HG03520 (cell line): ENCODE measurements around the gene FAM180A.
"Not testable (repeated sequence)": the region's sequence is repeated elsewhere in the genome, so short reads cannot be mapped to it uniquely, and the experiment has no call there.

Experiments
- ATAC-seq: cut with Tn5 transposase; IDR thresholded peaks from one replicate; pipeline ENCODE4 v1.9.1; 2021; ENCODE audit warnings: mild to moderate bottlenecking, moderate library complexity; ENCODE audit not compliant: unreplicated experiment

FAM180A gene

DNA sequence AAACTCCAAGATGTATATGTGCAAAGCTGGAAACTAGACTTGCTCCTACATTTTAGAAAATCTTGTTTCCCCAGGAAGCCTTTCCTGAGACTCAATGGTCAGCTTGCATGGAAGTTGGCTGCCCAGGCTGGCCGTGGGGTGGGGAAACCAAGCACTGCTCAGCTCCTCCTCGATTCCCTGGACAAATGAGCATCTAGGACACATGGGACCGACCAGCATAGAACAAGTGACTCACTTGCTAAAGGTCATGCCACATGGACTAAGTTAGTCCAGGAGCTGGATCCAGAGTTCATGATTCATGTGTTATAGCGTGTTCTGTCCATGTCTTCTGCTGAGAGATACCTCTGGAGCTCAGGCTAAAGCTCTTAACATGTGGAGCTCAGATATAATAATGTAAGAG is 6.2 kb downstream of the FAM180A start:
- no peak for ATAC-seq

GRCh38 chr7:135741905-135742304 is 6.7 kb downstream of the FAM180A start:
- no peak for ATAC-seq

GRCh38 chr7:135740889-135741288 is 7.7 kb downstream of the FAM180A start:
- no peak for ATAC-seq

GRCh38 chr7:135737306-135737647 is 11.3 kb downstream of the FAM180A start:
- ATAC-seq, result not testable (repeated sequence)

DNA sequence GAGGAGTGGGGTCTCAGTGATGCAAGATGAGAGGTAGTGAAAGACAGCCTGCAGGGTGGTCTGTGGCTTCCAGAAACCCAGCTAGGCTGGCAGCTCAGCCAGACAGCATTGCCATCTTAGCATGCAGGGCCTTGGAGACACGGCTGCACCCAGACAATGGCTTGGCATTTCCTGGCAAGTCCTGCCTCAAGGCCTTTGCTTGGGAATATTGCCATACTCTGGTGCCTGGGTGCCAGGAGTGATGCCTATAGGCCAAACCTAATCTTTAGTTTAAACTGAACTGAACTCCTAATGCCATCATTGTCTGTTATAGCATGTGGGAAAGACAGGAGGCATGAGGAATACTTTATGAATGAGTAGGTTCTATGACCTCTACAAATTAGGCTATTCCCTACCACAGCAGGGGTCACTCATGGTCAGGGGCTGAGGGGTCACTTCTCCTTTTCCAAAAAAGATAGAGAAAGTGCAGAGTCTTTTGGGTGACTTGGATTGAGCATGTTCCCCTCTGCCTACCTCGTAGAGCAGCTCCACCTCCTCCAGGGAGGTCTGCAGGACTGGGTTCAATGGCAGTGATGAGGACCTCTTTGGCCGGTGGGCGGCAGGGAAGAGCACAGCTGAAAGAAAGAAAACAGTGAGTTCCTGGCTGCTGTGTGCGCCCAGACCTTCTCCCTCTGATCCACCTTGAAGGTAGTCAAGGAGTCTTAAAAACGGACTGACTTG is 11.9 kb downstream of the FAM180A start:
- no peak for ATAC-seq

- ATAC-seq, result no peak
Observed at GRCh38 chr7:135734343-135734689, 14.3 kb downstream of the FAM180A start.

DNA sequence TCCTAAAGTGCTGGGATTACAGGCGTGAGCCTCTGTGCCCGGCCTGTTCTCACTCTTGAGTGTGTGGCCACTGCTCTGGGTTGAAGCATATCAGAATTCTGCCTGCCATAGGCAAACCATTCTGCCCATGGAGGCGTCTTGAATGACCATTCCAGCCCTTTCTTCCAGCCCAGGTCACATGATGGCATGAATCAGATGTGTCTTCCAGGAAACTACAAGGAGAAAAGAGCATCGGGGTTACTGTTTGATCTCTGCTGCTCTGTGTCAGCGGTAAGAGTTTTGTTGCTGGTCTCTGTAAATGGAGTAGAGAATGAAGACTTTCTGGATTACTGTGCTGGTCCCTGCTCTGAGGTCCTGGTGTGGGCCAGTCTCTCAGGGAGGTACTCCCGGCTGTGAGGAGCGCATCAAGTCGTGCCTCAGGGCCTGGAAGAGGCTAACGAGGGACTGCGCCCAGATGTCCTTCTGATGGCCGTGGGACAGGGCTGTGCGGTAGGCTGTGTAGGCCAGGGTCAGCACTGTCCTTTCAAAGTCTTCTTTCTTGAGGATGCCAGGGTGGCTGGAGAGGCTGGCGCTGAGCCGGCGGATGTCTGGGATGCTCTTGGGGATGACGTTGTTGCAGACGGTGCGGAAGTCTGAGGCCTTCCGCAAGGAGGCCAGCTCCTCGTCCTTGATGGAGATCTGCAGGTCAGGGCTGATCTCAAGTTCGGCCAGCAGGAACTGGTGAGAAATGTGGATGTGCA is 14.8 kb downstream of the FAM180A start:
- no peak for ATAC-seq

- ATAC-seq, result no peak
Observed at GRCh38 chr7:135731131-135731530, 17.5 kb downstream of the FAM180A start.

GRCh38 chr7:135729230-135729629 is 19.4 kb downstream of the FAM180A start:
- no peak for ATAC-seq

- no peak for ATAC-seq
Observed at GRCh38 chr7:135728136-135728669, 20.4 kb downstream of the FAM180A start, which contains the start of gene SLC13A4. TSS of gene SLC13A4 (minus strand) at chr7:135728186. CDS start at chr7:135727496, 690 bp downstream.

GRCh38 chr7:135726911-135727673 is 21.5 kb downstream of the FAM180A start:
- ATAC-seq, result no peak

DNA sequence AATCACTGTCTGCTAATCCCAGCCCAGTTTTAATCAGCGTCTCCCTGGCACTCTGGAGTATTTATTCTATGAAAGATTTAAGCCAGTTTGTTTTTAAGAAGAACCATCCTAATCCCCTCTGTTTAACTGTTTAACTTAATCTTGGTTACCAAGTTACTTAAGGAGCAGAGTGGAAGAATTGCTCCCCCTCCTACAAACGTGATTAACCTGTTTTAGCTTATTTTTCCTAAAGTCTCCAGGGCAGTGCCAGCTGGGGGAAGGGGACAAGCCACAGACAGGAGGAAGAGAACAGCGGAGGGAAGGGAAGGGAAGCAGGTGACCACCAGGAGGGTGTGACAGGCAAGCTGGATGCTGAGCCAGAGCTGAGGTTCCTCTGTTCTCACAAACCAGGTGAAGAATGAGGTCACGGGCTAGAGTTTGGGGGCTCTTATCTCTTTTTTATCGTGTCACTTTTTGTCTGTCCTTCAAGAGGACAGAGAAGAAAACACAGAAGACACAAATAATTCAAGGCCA is 22.3 kb downstream of the FAM180A start:
- no peak for ATAC-seq

DNA sequence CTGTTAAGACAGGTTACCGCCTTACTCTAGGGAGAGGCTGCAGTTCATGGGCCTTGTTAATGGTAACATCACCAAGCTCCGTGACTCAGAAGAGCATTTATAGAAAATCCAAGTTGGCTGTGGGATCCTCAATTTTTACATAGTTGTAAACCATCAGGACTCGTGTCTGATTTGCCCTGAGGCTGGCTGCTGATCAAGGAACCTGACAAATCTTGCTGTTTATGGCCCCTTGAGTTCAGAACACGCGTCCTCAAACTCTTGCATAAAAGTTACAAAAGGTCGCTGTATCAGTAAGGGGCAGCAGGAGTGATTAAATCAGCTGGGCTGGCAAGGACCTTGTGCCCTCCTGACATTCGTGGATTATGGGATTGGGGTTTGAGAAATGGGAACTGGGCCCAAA is 25.2 kb downstream of the FAM180A start:
- no peak for ATAC-seq

DNA sequence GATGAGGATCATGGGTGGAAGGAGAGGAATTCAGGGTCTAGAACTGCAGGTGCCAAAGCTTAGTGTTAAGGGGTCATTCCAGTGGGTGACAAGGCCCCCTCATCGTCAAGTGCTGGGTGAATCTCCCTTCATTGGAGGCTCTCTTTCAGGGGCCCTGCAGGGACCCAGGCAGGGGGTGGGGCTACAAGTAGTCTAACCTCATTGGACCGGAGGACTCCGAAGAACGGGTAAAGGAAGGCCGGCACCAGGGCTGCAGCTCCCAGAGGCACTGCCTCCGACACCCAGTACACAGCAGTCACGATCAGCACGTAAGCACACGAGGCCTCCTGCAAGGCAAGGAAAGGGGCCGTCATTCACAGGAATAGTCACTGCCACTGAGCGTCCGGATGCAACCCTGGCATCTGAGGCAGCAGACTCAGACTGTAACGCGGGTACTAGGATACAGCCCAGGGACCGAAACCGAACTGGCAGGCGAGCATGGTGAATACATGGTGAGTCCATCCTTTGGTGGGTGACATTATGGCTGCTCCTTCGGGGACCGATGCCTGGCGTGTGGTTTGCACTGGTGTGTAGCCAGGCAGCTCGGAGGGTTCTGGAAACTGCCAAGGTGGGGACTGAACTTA is 27.3 kb downstream of the FAM180A start:
- no peak for ATAC-seq

DNA sequence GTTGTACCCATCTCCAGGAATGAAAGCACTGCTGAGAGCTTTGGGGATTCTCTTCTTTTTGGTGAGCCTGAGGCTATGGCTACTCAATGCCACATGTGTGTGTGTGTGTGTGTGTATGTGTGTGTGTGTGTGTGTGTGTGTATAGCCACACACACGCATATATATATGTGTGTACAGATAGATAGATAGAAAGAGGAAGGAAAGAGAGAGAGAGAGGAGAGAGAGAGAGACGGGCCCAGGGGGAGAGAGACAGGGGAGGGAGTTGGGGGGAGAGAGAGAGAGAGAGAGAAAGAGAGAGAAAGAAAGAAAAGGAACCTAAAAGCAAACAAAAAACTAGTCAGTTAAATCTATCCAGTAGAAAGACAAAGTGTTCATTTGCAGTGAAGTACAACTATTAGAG is 28.9 kb downstream of the FAM180A start:
- no peak for ATAC-seq

DNA sequence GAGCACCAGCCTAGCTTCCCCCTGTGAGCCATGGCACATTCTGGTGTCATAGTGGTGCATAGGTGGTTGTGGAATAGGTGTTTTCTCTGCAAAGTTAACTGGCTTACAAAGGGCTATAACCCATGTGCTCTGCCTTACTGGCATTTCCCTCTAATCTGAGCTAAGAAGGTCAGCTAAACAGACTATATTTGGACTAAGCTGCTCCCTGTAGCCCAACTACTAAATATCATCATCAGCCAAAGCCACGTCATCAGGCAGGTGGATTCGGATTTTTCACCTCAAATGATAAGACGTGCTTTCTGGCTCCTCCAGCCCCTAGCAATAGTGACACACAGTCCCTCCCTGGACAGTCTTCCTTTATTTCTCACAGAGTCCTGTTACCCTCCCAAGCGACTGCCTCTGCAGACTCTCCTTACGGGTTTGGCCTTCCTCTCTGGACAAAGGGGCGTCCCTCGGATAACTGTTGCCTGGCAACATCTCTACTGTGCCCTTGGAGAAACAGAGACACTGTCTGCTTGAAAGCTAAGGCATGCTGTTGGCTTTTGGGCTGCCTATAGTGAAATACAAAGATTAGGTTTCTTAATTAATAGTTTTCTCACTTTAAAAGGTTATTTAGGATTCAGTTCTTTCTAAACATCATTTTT is 29.7 kb downstream of the FAM180A start:
- ATAC-seq, result no peak

DNA sequence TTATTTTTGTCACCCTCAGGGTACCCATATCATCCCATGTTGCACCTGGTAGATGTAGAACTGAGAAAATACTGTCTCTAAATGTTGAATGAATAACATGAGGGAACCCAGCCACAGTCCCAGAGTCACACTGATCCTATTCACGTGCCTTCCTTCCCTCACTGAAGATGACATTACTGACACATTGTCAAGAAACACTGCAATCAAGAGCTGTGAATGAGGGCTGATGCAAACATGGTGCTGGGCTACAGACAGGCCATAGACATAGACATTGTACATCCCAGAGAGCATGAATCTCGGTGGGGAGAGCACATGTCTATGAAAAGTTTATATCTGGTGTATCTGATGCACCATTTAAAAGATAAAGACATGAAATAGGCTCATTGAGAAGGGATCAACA is 30.4 kb downstream of the FAM180A start:
- no peak for ATAC-seq

DNA sequence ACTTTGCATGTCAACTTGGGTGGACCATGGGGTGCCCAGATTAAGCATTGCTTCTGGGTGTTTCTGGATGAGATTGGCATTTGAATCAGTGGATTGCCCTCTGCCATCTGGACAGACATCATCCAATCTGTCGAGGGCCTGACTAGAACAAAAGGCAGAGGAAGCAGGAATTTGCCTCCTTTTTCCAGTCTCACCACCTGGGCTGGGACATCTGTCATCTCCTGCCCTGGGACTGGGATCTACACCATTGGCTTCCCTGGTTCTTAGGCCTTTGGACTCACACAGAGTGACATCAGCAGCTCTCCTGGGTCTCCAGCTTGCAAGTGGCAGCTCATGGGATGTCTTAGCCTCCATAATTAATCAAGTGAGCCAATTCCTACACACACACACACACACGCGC is 30.9 kb downstream of the FAM180A start:
- ATAC-seq, result no peak

GRCh38 chr7:135716677-135717238 is 31.9 kb downstream of the FAM180A start:
- no peak for ATAC-seq

- ATAC-seq, result no peak
Observed at GRCh38 chr7:135715673-135716072, 32.9 kb downstream of the FAM180A start.
